HCT116 (cell line): Measurements from ENCODE around the gene RYR3. TPM values are rescaled to one million over a fixed set of nuclear protein-coding genes. Genes with fewer than 3 reads are reported as not detected.

Experiments used
- ATAC-seq: fragments of 200-7000 bp; cut with Tn5 transposase; 2 replicates; pipeline ENCODE4 v1.9.1; 2020; ENCODE audit warnings: mild to moderate bottlenecking, moderate library complexity
- BruUV-seq: library from RNA; stranded (reverse); fragments of 400-500 nt; replicated peaks from 2 replicates; lab custom pipeline; 2021; lab: Mats Ljungman, UMichigan
- CTCF ChIA-PET: fragments of 300-600 bp; sonication (Branson Sonifier 250); formaldehyde crosslinking; loops from one replicate; lab custom pipeline; 2021; ENCODE audit warnings: antibody characterized with exemption; lab: Charles Lee
- POLR2A ChIA-PET: fragments of 300-600, 350-600 bp; sonication (Branson Sonifier 250); formaldehyde crosslinking; loops from one replicate; lab custom pipeline; 2021; ENCODE audit warnings: antibody characterized with exemption; lab: Charles Lee
- RAD21 ChIA-PET, 2 experiments: fragments of 300-600 bp; sonication (Branson Sonifier 250); formaldehyde crosslinking; loops; one replicate each; lab custom pipeline; 2023; ENCODE audit warnings: low total read pairs in 2 of 2; ENCODE audit not compliant: uncharacterized antibody in 2 of 2, unreplicated experiment in 2 of 2, low non-redundant PET in 1 of 2; lab: Charles Lee
- DNase-seq: peaks from one replicate; pipeline ENCODE4 v3.0.0-alpha.2; 2010; ENCODE audit warnings: low read depth, low spot score
- H2AFZ ChIP-seq: fragments of 200-600 bp; shearing (Covaris generic), sonication (generic); 2 replicates; pipeline ENCODE4 v1.6.1; 2017; ENCODE audit warnings: low read depth, mixed run types, mixed read lengths, antibody characterized with exemption, low read length; ENCODE audit not compliant: poor library complexity, severe bottlenecking
- H3K27ac ChIP-seq: 2 replicates; pipeline ENCODE4 v1.5.1; 2012; ENCODE audit warnings: low read depth, low read length
- H3K27me3 ChIP-seq: fragments of 200-600 bp; sonication (generic); 2 replicates; pipeline ENCODE4 v1.6.1; 2016; ENCODE audit warnings: mixed run types, low read length, mixed read lengths; ENCODE audit not compliant: insufficient read depth
- H3K36me3 ChIP-seq, 2 experiments: fragments of 200-500 bp in 1 of 2; fragments of 200-600 bp in 1 of 2; sonication (Bioruptor generic) in 1 of 2; sonication (generic) in 1 of 2; 2 replicates each; pipeline versions ENCODE4 v1.5.1 to v1.6.1; 2014 to 2016; ENCODE audit warnings: low read length in 2 of 2, inconsistent platforms in 1 of 2, mixed read lengths in 1 of 2, mixed run types in 1 of 2; ENCODE audit not compliant: insufficient read depth in 2 of 2, control insufficient read depth in 1 of 2
- H3K4me1 ChIP-seq, 2 experiments: fragments of 200-600 bp in 1 of 2; sonication (generic) in 1 of 2; 2 replicates each; pipeline versions ENCODE4 v1.5.1 to v1.6.1; 2012 to 2017; ENCODE audit warnings: low read length in 2 of 2, inconsistent platforms in 1 of 2, mild to moderate bottlenecking in 1 of 2, mixed read lengths in 1 of 2, mixed run types in 1 of 2, moderate library complexity in 1 of 2; ENCODE audit not compliant: insufficient read depth in 2 of 2, control insufficient read depth in 1 of 2
- H3K4me2 ChIP-seq: fragments of 200-600 bp; sonication (generic); 2 replicates; pipeline ENCODE4 v1.6.1; 2017; ENCODE audit warnings: mixed run types, low read length, mixed read lengths
- H3K4me3 ChIP-seq, 2 experiments: fragments of 200-600 bp in 1 of 2; sonication (generic) in 1 of 2; replicated peaks in 1 of 2; 2 replicates each; pipeline ENCODE4 v1.5.1; 2011 to 2016; ENCODE audit warnings: low read length in 2 of 2, control low read depth in 1 of 2, low read depth in 1 of 2, mild to moderate bottlenecking in 1 of 2, mixed read lengths in 1 of 2, mixed run types in 1 of 2
- H3K79me2 ChIP-seq: fragments of 200-600 bp; sonication (generic); 2 replicates; pipeline ENCODE4 v1.6.1; 2017; ENCODE audit warnings: mild to moderate bottlenecking, mixed run types, low read length, moderate library complexity, mixed read lengths; ENCODE audit not compliant: insufficient read depth
- H3K9ac ChIP-seq: fragments of 200-600 bp; sonication (generic); 2 replicates; pipeline ENCODE4 v1.6.1; 2016; ENCODE audit warnings: low read length, mixed read lengths
- H3K9me2 ChIP-seq: fragments of 200-600 bp; sonication (generic), shearing (Covaris generic); 2 replicates; pipeline ENCODE4 v1.6.1; 2017; ENCODE audit warnings: mixed run types, mild to moderate bottlenecking, moderate library complexity; ENCODE audit not compliant: insufficient read depth
- H3K9me3 ChIP-seq, 2 experiments: fragments of 200-500 bp in 1 of 2; fragments of 200-600 bp in 1 of 2; sonication (Bioruptor generic) in 1 of 2; sonication (generic) in 1 of 2; 2 replicates each; pipeline ENCODE4 v1.6.1; 2014 to 2017; ENCODE audit warnings: low read length in 2 of 2, mixed read lengths in 2 of 2, inconsistent platforms in 1 of 2, low read depth in 1 of 2, mild to moderate bottlenecking in 1 of 2, mixed run types in 1 of 2, moderate library complexity in 1 of 2; ENCODE audit not compliant: control insufficient read depth in 1 of 2, insufficient read depth in 1 of 2
- H4K20me1 ChIP-seq: fragments of 200-600 bp; sonication (generic), shearing (Covaris generic); 2 replicates; pipeline ENCODE4 v1.6.1; 2017; ENCODE audit warnings: mixed run types, mild to moderate bottlenecking, moderate library complexity; ENCODE audit not compliant: insufficient read depth
- CBX3 ChIP-seq: IDR thresholded peaks from 2 replicates; pipeline ENCODE4 v1.6.1; 2012; ENCODE audit warnings: low read depth
- EZH2 ChIP-seq: fragments of 200-600 bp; sonication (generic); IDR thresholded peaks from 2 replicates; pipeline ENCODE4 v1.6.1; 2017; ENCODE audit warnings: antibody characterized with exemption, mixed run types
- FOSL1 ChIP-seq: IDR thresholded peaks from 2 replicates; pipeline ENCODE4 v1.6.1; 2012; ENCODE audit warnings: low read depth
- POLR2A ChIP-seq: IDR thresholded peaks from 2 replicates; pipeline ENCODE4 v1.7.0; 2011; ENCODE audit warnings: borderline replicate concordance; ENCODE audit not compliant: insufficient read depth, insufficient read length; ENCODE audit errors: extremely low read depth
- RAD21 ChIP-seq: IDR thresholded peaks from 2 replicates; pipeline ENCODE4 v1.6.1; 2012; ENCODE audit warnings: low read depth, mild to moderate bottlenecking
- SIN3A ChIP-seq: IDR thresholded peaks from 2 replicates; pipeline ENCODE4 v1.6.1; 2012; ENCODE audit warnings: low read depth
- SP1 ChIP-seq: IDR thresholded peaks from 2 replicates; pipeline ENCODE4 v1.6.1; 2012; ENCODE audit warnings: low read depth
- SRF ChIP-seq: IDR thresholded peaks from 2 replicates; pipeline ENCODE4 v1.6.1; 2012; ENCODE audit warnings: low read depth
- TCF7L2 ChIP-seq: IDR thresholded peaks from 2 replicates; pipeline ENCODE4 v1.7.0; 2011; ENCODE audit warnings: borderline replicate concordance, inconsistent platforms; ENCODE audit not compliant: insufficient read depth, insufficient read length; ENCODE audit errors: extremely low read depth
- YY1 ChIP-seq: IDR thresholded peaks from 2 replicates; pipeline ENCODE4 v1.6.1; 2011; ENCODE audit warnings: low read length, low read depth, moderate library complexity, mild to moderate bottlenecking; ENCODE audit not compliant: insufficient replicate concordance; ENCODE audit errors: extremely low read depth
- intact Hi-C: fragments of 100-400 bp; cut with micrococcal nuclease; formaldehyde crosslinking; loops from 2 replicates; pipeline ENCODE4 v1.10.0; 2022
- total RNA-seq: library from RNA; stranded (reverse); gene quantifications from one replicate; pipeline ENCODE4 v1.2.1, GENCODE V29; 2021; ENCODE audit not compliant: unreplicated experiment
- TF ChIP-seq, protein P1 (sequence below): IDR thresholded peaks from 2 replicates; pipeline ENCODE4 v1.6.1; 2012; ENCODE audit warnings: low read depth
- TF ChIP-seq, protein P2 (sequence below): IDR thresholded peaks from 2 replicates; pipeline ENCODE4 v1.6.1; 2012
- TF ChIP-seq, protein P3 (sequence below): IDR thresholded peaks from 2 replicates; pipeline ENCODE4 v1.6.1; 2011; ENCODE audit warnings: mild to moderate bottlenecking, low read length, moderate library complexity; ENCODE audit not compliant: insufficient replicate concordance; ENCODE audit errors: extremely low read depth

The RYR3 gene
- total RNA-seq, 1 experiment from 2014 or later = not detected

DNA sequence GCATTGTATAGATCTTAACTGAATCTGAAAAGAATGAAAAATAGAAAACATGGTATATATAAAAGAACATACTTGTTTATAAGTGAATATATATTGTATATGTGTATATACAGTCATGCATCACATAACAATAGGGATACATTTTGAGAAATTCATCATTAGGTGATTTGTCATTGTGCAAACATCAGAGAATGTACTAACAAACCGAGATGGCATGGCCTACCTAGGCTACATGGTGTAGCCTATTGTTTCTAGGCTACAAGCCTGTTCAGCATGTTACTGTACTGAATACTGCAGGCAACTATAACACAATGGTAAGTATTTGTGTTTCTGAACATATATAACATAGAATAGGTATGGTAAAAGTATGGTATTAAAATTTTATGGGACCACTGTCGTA, 592.9 kb downstream of the RYR3 start:
- no peaks in the 10 kb centered on the region for H3K9me3 ChIP-seq
- no peak for DNase-seq

More for the DNA sequence above, 592.9 kb downstream of the RYR3 start:
- ATAC-seq = no peak
- H4K20me1 ChIP-seq = no peaks in the 10 kb centered on the region
- RAD21 ChIA-PET = no interaction called here
- BruUV-seq = no TSS peak
- H3K27me3 ChIP-seq = no peaks in the 10 kb centered on the region
- H3K4me3 ChIP-seq = no peak overlapping the region
- POLR2A ChIA-PET = no interaction called here
- H2AFZ ChIP-seq = no peak overlapping the region
- no peaks in the 10 kb centered on the region for H3K4me1 ChIP-seq
- H3K9ac ChIP-seq = no peak overlapping the region
- no peaks in the 10 kb centered on the region for H3K79me2 ChIP-seq
- H3K4me2 ChIP-seq = no peak overlapping the region
- TF ChIP-seq SRF = no peak
- TF ChIP-seq SP1 = no peak
- TF ChIP-seq FOSL1 = no peak
- no peak for TF ChIP-seq EZH2
- TF ChIP-seq, protein P1, sequence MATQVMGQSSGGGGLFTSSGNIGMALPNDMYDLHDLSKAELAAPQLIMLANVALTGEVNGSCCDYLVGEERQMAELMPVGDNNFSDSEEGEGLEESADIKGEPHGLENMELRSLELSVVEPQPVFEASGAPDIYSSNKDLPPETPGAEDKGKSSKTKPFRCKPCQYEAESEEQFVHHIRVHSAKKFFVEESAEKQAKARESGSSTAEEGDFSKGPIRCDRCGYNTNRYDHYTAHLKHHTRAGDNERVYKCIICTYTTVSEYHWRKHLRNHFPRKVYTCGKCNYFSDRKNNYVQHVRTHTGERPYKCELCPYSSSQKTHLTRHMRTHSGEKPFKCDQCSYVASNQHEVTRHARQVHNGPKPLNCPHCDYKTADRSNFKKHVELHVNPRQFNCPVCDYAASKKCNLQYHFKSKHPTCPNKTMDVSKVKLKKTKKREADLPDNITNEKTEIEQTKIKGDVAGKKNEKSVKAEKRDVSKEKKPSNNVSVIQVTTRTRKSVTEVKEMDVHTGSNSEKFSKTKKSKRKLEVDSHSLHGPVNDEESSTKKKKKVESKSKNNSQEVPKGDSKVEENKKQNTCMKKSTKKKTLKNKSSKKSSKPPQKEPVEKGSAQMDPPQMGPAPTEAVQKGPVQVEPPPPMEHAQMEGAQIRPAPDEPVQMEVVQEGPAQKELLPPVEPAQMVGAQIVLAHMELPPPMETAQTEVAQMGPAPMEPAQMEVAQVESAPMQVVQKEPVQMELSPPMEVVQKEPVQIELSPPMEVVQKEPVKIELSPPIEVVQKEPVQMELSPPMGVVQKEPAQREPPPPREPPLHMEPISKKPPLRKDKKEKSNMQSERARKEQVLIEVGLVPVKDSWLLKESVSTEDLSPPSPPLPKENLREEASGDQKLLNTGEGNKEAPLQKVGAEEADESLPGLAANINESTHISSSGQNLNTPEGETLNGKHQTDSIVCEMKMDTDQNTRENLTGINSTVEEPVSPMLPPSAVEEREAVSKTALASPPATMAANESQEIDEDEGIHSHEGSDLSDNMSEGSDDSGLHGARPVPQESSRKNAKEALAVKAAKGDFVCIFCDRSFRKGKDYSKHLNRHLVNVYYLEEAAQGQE = no peak
- TF ChIP-seq RAD21 = no peak
- TF ChIP-seq CBX3 = no peak
- TF ChIP-seq, protein P2, sequence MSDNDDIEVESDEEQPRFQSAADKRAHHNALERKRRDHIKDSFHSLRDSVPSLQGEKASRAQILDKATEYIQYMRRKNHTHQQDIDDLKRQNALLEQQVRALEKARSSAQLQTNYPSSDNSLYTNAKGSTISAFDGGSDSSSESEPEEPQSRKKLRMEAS = no peak
- TF ChIP-seq SIN3A = no peak
- TF ChIP-seq POLR2A = no peak
- no peak for TF ChIP-seq TCF7L2
- TF ChIP-seq, protein P3, sequence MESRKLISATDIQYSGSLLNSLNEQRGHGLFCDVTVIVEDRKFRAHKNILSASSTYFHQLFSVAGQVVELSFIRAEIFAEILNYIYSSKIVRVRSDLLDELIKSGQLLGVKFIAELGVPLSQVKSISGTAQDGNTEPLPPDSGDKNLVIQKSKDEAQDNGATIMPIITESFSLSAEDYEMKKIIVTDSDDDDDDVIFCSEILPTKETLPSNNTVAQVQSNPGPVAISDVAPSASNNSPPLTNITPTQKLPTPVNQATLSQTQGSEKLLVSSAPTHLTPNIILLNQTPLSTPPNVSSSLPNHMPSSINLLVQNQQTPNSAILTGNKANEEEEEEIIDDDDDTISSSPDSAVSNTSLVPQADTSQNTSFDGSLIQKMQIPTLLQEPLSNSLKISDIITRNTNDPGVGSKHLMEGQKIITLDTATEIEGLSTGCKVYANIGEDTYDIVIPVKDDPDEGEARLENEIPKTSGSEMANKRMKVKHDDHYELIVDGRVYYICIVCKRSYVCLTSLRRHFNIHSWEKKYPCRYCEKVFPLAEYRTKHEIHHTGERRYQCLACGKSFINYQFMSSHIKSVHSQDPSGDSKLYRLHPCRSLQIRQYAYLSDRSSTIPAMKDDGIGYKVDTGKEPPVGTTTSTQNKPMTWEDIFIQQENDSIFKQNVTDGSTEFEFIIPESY = no peak
- no peak for TF ChIP-seq YY1
- intact Hi-C loops = no loop called here
- no peak overlapping the region for H3K27ac ChIP-seq
- CTCF ChIA-PET = no interaction called here
- H3K9me2 ChIP-seq = no peaks in the 10 kb centered on the region
- no peaks in the 10 kb centered on the region for H3K36me3 ChIP-seq
